Stimulated activated naive CD4-positive, alpha-beta T cell treated with Interleukin-2 at 50 U/mL for 16 hours (primary cell): ENCODE results near the gene FRYL.
"Not testable (repeated sequence)": the region's sequence is repeated elsewhere in the genome, so short reads cannot be mapped to it uniquely, and the experiment has no call there.

Source experiments
- DNase-seq: peaks from one replicate; lab custom pipeline; 2025; lab: John Stamatoyannopoulos, UW

The FRYL gene

GRCh38 chr4:48654015-48654664 is 125.9 kb downstream of the FRYL start:
- DNase-seq, result no peak

GRCh38 chr4:48653217-48654014 is 126.7 kb downstream of the FRYL start:
- peak; percentile 61 for DNase-seq

DNA sequence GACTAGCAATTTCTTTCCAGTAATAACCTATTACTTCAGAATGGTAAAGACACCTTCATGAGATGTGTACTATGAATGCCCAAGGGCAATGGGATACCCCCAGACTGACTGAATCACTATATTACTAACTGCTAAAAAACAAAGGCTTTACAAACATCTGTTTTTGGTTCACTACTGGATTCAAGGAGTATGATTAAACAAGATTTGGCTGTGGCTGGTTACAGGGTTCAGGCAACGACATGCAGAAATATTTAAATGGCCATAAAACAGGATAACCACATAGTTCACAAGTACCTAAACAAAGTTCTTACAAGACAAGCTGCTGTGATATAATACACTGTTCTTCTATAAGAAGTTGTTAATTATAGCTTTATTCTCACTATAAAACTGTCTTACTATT is 128.2 kb downstream of the FRYL start:
- no peak for DNase-seq

GRCh38 chr4:48649505-48649904 is 130.6 kb downstream of the FRYL start:
- DNase-seq, result no peak

GRCh38 chr4:48645225-48645794 is 134.8 kb downstream of the FRYL start:
- no peak for DNase-seq

DNA sequence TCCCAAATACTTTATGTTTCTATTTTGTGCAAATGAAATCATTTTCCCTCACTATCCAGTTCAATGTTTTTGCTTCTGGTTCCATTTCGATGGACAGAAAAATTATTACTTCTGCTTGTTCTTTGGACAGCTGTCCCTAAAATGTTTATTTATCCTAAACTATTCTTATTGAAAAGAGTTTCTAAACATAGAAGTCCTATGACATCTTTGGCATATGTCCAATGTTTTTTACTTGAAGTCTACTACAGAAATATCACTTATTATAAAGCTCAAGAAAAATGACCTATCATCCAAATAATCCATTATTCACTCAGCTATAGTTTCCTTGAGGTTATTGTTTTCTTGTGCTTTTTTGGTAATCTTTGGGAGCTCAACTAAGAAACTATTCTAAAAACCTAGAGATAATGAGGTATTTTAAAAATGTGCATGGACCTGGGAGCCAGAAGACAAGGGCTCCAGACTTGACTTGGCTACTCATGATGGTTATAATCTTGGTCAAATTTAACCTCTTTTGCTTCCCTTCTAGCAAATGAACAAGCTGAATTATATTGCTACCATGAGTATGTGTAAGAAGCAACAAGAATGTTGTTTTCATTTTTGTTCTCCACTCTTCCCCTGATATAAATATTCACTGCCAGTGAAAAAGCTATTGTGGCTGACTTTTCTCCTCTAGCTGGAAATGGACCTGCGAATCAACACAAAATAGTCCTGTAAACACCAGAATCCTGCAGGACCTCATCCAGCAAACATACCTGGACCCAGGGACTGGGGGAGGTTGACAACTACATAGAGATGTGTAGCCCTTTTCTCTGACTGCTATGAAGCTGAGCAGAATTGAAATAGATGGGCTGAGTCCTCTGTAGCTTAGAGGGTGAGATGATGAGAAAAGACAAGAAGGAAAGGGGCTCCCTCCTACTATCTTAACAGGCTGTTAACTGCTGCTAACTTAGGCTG is 137.4 kb downstream of the FRYL start:
- no peak for DNase-seq

DNA sequence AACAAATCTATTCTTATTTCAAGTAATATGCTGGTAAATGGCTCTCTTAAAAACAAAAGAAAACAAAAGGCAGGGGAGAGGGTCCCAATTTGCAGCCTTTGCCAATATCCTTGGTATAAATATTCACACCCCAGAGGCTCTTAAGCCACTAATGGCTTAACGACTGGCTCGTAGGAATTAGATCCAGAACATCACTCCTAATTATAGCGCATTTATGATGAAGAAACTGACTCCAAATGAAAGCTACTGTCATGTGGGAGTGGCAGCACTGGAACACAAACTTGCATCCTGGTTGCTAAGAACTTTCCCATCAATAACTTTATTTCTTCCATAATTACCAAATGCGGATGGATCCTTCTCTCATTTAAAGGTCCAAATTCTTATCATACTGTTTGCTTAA is 138.7 kb downstream of the FRYL start:
- no peak for DNase-seq

DNA sequence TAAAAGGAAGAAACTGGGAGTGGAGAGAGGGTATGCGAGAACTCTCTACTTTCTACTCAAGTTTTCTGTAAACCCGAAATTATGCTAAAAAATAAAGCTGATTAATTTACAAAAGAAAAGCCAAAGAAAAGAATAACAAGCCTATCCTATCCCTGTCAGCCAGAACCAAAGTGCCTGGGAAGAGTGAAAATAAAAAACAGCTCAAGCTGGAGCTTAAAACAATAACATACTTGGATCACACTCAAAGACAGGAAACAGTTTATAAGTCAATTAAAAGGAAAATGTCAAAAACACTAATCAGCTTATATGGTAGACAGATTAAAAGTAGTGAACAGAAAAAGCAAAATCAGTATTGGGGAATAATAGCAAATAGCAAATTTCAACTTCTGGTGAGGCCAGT is 139.4 kb downstream of the FRYL start:
- DNase-seq, result no peak

DNA sequence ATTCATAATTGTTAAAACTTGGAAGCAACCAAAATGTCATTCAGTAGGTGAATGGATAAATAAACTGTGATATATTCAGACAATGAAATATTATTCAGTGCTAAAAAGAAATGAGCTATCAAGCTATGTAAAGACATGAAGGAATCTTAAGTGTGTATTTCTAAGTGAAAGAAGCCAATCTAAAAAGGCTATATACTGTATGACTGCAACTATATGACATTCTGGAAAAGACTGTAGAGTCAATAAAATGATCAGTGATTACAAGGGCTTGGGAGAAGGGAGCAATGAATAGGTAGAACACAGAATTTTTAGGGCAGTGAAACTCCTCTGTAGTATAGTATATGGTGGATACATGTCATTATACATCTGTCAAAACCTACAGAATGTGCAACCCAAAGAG is 139.9 kb downstream of the FRYL start:
- no peak for DNase-seq

GRCh38 chr4:48639807-48640206 is 140.3 kb downstream of the FRYL start:
- DNase-seq, result no peak

DNA sequence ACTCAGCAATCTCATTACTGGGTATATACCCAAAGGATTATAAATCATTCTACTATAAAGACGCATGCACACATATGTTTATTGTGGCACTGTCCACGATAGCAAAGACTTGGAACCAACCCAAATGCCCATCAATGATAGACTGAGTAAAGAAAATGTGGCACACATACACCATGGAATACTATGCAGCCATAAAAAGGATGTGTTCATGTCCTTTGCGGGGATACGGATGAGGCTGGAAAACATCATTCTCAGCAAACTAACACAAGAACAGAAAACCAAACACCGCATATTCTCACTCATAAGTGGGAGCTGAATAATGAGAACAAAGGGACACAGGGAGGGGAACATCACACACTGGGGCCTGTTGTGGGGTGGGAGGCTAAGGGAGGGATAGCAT is 141.5 kb downstream of the FRYL start:
- DNase-seq, result not testable (repeated sequence)

DNA sequence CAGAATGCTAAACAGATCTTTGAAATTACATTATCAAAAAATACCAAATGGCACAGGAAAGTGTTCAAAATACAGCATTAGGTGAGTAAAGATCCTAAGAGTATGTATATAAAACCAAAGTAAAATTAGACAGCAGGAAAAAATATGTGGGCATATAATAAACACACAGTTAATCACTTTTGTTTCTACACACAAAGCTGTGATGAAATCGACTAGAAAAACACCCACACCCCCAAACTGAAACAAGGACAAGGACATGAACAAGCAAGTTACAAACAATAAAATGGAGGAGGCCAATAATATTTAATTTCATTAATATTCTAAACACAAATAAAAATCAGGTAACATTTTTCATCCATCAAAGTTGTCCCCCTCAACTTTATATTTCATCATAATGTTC is 143.2 kb downstream of the FRYL start:
- DNase-seq, result no peak

- no peak for DNase-seq
These were observed 144.1 kb downstream of the FRYL start for GRCh38 chr4:48635980-48636379.

DNA sequence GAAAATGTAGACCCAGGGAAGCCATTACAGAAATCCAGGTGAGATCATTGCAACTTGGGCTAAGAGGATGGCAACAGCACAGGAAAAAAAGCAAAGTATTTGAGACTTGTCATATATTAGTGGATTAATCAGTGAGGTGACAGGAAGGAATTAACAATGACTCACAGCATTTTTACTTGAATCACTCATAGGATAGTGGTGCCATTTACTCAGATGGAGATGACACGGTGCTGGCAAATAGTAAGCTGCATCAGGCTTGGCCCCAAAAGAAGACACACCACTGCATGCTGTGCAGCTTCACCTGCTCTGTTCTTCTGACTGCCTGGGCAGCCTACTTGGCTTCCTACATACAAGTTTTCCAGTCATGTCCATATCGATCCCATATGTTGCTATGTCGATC is 144.8 kb downstream of the FRYL start:
- peak; percentile 2 for DNase-seq

GRCh38 chr4:48634688-48635308 is 145.3 kb downstream of the FRYL start:
- no peak for DNase-seq

GRCh38 chr4:48633657-48634056 is 146.4 kb downstream of the FRYL start:
- DNase-seq, result no peak

DNA sequence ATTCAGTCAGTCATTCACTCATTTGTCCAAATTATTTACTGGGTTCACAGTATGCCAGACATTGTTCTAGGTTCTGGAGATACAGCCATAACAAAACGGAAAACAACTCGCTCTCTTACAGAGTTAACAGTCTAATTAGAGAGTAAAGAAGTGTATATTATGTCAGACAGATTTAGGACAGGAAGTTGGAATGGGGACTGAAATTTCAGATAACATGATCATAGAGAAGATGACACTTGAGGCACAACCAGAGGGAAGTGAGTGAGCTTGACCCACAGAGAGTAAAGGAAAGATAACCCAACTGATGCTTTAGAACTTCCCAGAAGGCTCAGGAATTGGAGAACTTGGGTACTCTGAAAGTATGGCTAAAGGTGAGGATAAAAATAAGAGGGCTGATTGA is 150.6 kb downstream of the FRYL start:
- DNase-seq, result no peak

DNA sequence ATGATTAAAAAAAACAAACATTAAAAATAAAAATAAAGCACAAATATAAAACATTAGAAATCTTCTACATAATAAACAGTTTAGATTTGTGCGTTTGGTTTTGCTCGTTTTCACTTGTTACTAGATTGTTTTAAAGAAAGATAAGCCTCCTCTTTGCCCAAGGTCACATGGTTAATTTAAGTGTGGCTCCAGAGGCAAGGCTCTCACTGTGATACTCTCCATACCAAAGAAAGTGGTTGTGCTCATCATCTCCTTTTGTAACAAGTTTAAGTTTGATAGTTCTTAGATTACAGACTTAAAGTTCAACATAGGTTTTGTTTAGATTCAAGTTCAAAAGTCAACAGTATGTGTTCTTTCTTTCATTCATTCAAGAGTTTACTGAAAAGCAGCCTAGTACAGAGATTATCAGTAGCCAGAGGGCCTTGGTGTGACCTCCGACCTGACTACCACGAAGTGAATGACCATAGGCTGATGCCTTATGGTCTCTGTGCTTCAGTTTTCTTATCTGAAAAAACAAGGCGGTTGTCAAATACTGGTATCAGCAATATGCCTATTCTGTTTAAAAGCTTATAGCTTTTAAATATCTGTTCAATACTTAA is 156.8 kb downstream of the FRYL start:
- no peak for DNase-seq

GRCh38 chr4:48620831-48621230 is 159.2 kb downstream of the FRYL start:
- DNase-seq, result no peak

DNA sequence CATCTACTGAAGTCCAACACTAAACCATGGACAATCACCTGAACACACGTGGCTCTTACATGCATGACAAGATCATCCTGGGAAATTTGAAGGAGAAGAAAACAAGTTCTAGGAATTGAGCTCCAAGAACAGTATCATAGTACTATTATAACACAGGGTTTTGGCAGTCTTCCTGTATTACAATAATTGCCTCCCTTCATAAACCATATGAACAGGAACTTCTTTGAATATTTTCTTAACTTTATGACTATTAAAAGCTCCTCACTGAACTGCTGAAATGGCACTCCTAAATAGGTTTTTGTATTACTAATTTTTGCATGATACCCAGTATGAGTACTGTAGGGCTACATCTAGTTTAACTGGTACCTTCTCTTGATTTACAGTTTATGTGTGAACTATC is 160.0 kb downstream of the FRYL start:
- no peak for DNase-seq

GRCh38 chr4:48604527-48604926 is 175.6 kb downstream of the FRYL start:
- no peak for DNase-seq
